GM04503 (cell line): Measurements from ENCODE around the gene RNASEL.
"Not testable (repeated sequence)": the region's sequence is repeated elsewhere in the genome, so short reads cannot be mapped to it uniquely, and the experiment has no call there.

Experiments
- DNase-seq: peaks from one replicate; pipeline ENCODE4 v3.0.0-alpha.2; 2012; ENCODE audit warnings: low read depth

Gene RNASEL

GRCh38 chr1:182588500-182589396, at the start of gene RNASEL:
Gene RNASEL (minus strand): TSS chr1:182589256. CDS start chr1:182586806, 2,450 bp downstream.
- no peak for DNase-seq

- no peak for DNase-seq
Observed at GRCh38 chr1:182637769-182638168, 48.7 kb upstream of the RNASEL start.

- DNase-seq: no peak
Observed at GRCh38 chr1:182635871-182636270, 46.8 kb upstream of the RNASEL start.

- no peak for DNase-seq
Observed at GRCh38 chr1:182634306-182635072, 45.4 kb upstream of the RNASEL start.

- DNase-seq: no peak
Observed at GRCh38 chr1:182633657-182634281, 44.7 kb upstream of the RNASEL start.

- no peak for DNase-seq
Observed at GRCh38 chr1:182633031-182633430, 44.0 kb upstream of the RNASEL start.

- DNase-seq: not testable (repeated sequence)
Observed at GRCh38 chr1:182632441-182632857, 43.4 kb upstream of the RNASEL start.

- no peak for DNase-seq
Observed at GRCh38 chr1:182631954-182632353, 42.9 kb upstream of the RNASEL start.

- DNase-seq: no peak
Observed at GRCh38 chr1:182631053-182631677, 42.1 kb upstream of the RNASEL start.

GRCh38 chr1:182630586-182630985, 41.5 kb upstream of the RNASEL start:
- DNase-seq: no peak

GRCh38 chr1:182629499-182630096, 40.5 kb upstream of the RNASEL start:
- DNase-seq: no peak

GRCh38 chr1:182629080-182629479, 40.0 kb upstream of the RNASEL start:
- no peak for DNase-seq

GRCh38 chr1:182628657-182629056, 39.6 kb upstream of the RNASEL start:
- DNase-seq: no peak

GRCh38 chr1:182627622-182628021, 38.6 kb upstream of the RNASEL start:
- no peak for DNase-seq

GRCh38 chr1:182626527-182626926, 37.5 kb upstream of the RNASEL start:
- DNase-seq: no peak

GRCh38 chr1:182625719-182626504, 36.9 kb upstream of the RNASEL start:
- DNase-seq: no peak

GRCh38 chr1:182625024-182625423, 36.0 kb upstream of the RNASEL start:
- DNase-seq: no peak

GRCh38 chr1:182624577-182624976, 35.5 kb upstream of the RNASEL start:
- DNase-seq: no peak

- no peak for DNase-seq
Observed at GRCh38 chr1:182622901-182623528, 34.0 kb upstream of the RNASEL start.

- DNase-seq: no peak
Observed at GRCh38 chr1:182621906-182622305, 32.9 kb upstream of the RNASEL start.
